ENCODE data around the gene ZNF764.

GRCh38 chr16:30569281-30569680 lies 11.1 kb upstream of the ZNF764 start:
- TF ChIP-seq POLR2A (IDR thresholded peaks at IDR 0.05; ENCODE audit: borderline replicate concordance, extremely low read depth, insufficient read depth, insufficient read length) (no peak), SRF (IDR thresholded peaks at IDR 0.05; ENCODE audit: low read depth) (no peak), CTCF (IDR thresholded peaks at IDR 0.05 in 2 of 3, conservative IDR thresholded peaks at IDR 0.05 in 1 of 3; ENCODE audit: borderline replicate concordance in 1 of 3, insufficient read depth in 1 of 3, low read depth in 2 of 3, low read length in 2 of 3) (no peak), CEBPB (IDR thresholded peaks at IDR 0.05; ENCODE audit: low read depth) (no peak), EZH2phosphoT487 (IDR thresholded peaks at IDR 0.05; ENCODE audit: borderline replicate concordance) (no peak), POLR2AphosphoS5 (IDR thresholded peaks at IDR 0.05; ENCODE audit: low read depth, low read length) (no peak), EZH2 (IDR thresholded peaks at IDR 0.05) (no peak)

Measured in HCT116 (cell line).